ENCODE measurements around the gene ZMPSTE24. TPM values are rescaled to one million over a fixed set of nuclear protein-coding genes. Genes with fewer than 3 reads are reported as not detected.

Gene ZMPSTE24
- total RNA-seq, 1 donor from 2014 or later: 68.4 TPM

GRCh38 chr1:40272653-40273213 lies 14.7 kb downstream of the ZMPSTE24 start:
- no peaks in the 10 kb centered on the region for H3K27me3 ChIP-seq (ENCODE audit: control insufficient read depth, insufficient read depth, low read length)
- peaks cover 6% of the 10 kb centered on the region for H3K36me3 ChIP-seq (ENCODE audit: control insufficient read depth, insufficient read depth, low read length)
- FAIRE-seq (no peak), DNase-seq (ENCODE audit: low read depth) (no peak)
- no peak for TF ChIP-seq CTCF (IDR thresholded peaks at IDR 0.05; ENCODE audit: insufficient read depth, low read length, severe bottlenecking)
- H3K4me3 ChIP-seq (ENCODE audit: low read depth, low read length): no peak overlapping the region

GRCh38 chr1:40273547-40274166 lies 15.6 kb downstream of the ZMPSTE24 start:
- Histone ChIP-seq H3K36me3 (ENCODE audit: control insufficient read depth, insufficient read depth, low read length) (peaks cover 4% of the 10 kb centered on the region), H3K27me3 (ENCODE audit: control insufficient read depth, insufficient read depth, low read length) (no peaks in the 10 kb centered on the region), H3K4me3 (ENCODE audit: low read depth, low read length) (no peak overlapping the region)
- FAIRE-seq (no peak), DNase-seq (ENCODE audit: low read depth) (no peak)
- no peak for TF ChIP-seq CTCF (IDR thresholded peaks at IDR 0.05; ENCODE audit: insufficient read depth, low read length, severe bottlenecking)

- Histone ChIP-seq H3K36me3 (ENCODE audit: control insufficient read depth, insufficient read depth, low read length) (peaks cover 4% of the 10 kb centered on the region), H3K4me3 (ENCODE audit: low read depth, low read length) (no peak overlapping the region), H3K27me3 (ENCODE audit: control insufficient read depth, insufficient read depth, low read length) (no peaks in the 10 kb centered on the region)
- TF ChIP-seq CTCF (IDR thresholded peaks at IDR 0.05; ENCODE audit: insufficient read depth, low read length, severe bottlenecking): no peak
- no peak for FAIRE-seq
- DNase-seq (ENCODE audit: low read depth): no peak
Measured at GRCh38 chr1:40274331-40274730, 16.3 kb downstream of the ZMPSTE24 start.

GRCh38 chr1:40276122-40276521 lies 18.1 kb downstream of the ZMPSTE24 start:
- DNase-seq (ENCODE audit: low read depth) (no peak), FAIRE-seq (no peak)
- Histone ChIP-seq H3K4me3 (ENCODE audit: low read depth, low read length) (no peak overlapping the region), H3K27me3 (ENCODE audit: control insufficient read depth, insufficient read depth, low read length) (no peaks in the 10 kb centered on the region), H3K36me3 (ENCODE audit: control insufficient read depth, insufficient read depth, low read length) (peaks cover 3% of the 10 kb centered on the region)
- no peak for TF ChIP-seq CTCF (IDR thresholded peaks at IDR 0.05; ENCODE audit: insufficient read depth, low read length, severe bottlenecking)

- DNase-seq (ENCODE audit: low read depth) (no peak), FAIRE-seq (no peak)
- H3K36me3 ChIP-seq (ENCODE audit: control insufficient read depth, insufficient read depth, low read length): peaks cover 2% of the 10 kb centered on the region
- H3K4me3 ChIP-seq (ENCODE audit: low read depth, low read length): no peak overlapping the region
- no peaks in the 10 kb centered on the region for H3K27me3 ChIP-seq (ENCODE audit: control insufficient read depth, insufficient read depth, low read length)
- no peak for TF ChIP-seq CTCF (IDR thresholded peaks at IDR 0.05; ENCODE audit: insufficient read depth, low read length, severe bottlenecking)
Measured at GRCh38 chr1:40281853-40282252, 23.8 kb downstream of the ZMPSTE24 start.

GRCh38 chr1:40291293-40291692 lies 33.3 kb downstream of the ZMPSTE24 start:
- Histone ChIP-seq H3K27me3 (ENCODE audit: control insufficient read depth, insufficient read depth, low read length) (no peaks in the 10 kb centered on the region), H3K36me3 (ENCODE audit: control insufficient read depth, insufficient read depth, low read length) (peaks cover 8% of the 10 kb centered on the region), H3K4me3 (ENCODE audit: low read depth, low read length) (no peak overlapping the region)
- no peak for DNase-seq (ENCODE audit: low read depth)
- TF ChIP-seq CTCF (IDR thresholded peaks at IDR 0.05; ENCODE audit: insufficient read depth, low read length, severe bottlenecking): no peak
- FAIRE-seq: no peak
